ENCODE data around the gene CD244. TPM values are rescaled to one million over a fixed set of nuclear protein-coding genes. Genes with fewer than 3 reads are reported as not detected.

The CD244 gene
- polyA plus RNA-seq, 2 of the 4 experiments (the other 2 are of a cell fraction): 0.03 TPM; not detected in 1

GRCh38 chr1:160859166-160859565 is 3.5 kb downstream of the CD244 start:
- Histone ChIP-seq H3K27ac (no peak overlapping the region), H3K4me3 (no peak overlapping the region), H3K4me1 (no peaks in the 10 kb centered on the region), H3K4me2 (no peak overlapping the region), H3K9me3 (no peaks in the 10 kb centered on the region)
- no peak for TF ChIP-seq FOSB (CRISPR knock-in tag; IDR thresholded peaks at IDR 0.05)
- TF ChIP-seq CEBPB (IDR thresholded peaks at IDR 0.05): peak in 1 of 2 experiments; percentile 47; a peak in 1 of 4 replicates
- ChIA-PET POLR2A (no interaction called here), CTCF (interaction anchor here (0.6 kb wide), 2 partner anchors 10 to 135 kb away, joined by 3 read pairs; no protein-coding TSS in a partner anchor)
- FAIRE-seq: no peak
- ATAC-seq: no peak
- DNase-seq (ENCODE audit: low read depth in 1 of 2, low spot score in 1 of 2): no peak
- WGBS (ENCODE audit: missing lambda C conversion rate): 79% methylated on average over 5 of the region's 5 CpGs

GRCh38 chr1:160858507-160858906 is 4.2 kb downstream of the CD244 start:
- H3K4me3 ChIP-seq: no peak overlapping the region
- H3K27ac ChIP-seq: no peak overlapping the region
- ATAC-seq (no peak), FAIRE-seq (no peak), DNase-seq (ENCODE audit: low read depth in 1 of 2, low spot score in 1 of 2) (no peak)
- no peaks in the 10 kb centered on the region for H3K4me1 ChIP-seq
- H3K4me2 ChIP-seq: no peak overlapping the region
- no peak for TF ChIP-seq BHLHE40 (IDR thresholded peaks at IDR 0.05; ENCODE audit: low read depth, low read length)
- TF ChIP-seq RCOR1 (IDR thresholded peaks at IDR 0.05; ENCODE audit: low read depth, low read length): no peak
- TF ChIP-seq NPAS2 (CRISPR knock-in tag; IDR thresholded peaks at IDR 0.05; ENCODE audit: borderline replicate concordance): no peak
- TF ChIP-seq KDM1A (IDR thresholded peaks at IDR 0.05; ENCODE audit: low read depth): no peak
- TF ChIP-seq RAD21 (conservative IDR thresholded peaks at IDR 0.05 in 1 of 2, IDR thresholded peaks at IDR 0.05 in 1 of 2): no peak
- TF ChIP-seq HOXA7 (CRISPR knock-in tag; IDR thresholded peaks at IDR 0.05): no peak
- no peaks in the 10 kb centered on the region for H3K9me3 ChIP-seq
- ChIA-PET CTCF (interaction anchor here (0.6 to 1.3 kb wide), 3 partner anchors 9 to 135 kb away, joined by 3 read pairs; no protein-coding TSS in a partner anchor), POLR2A (no interaction called here)
- whole genome bisulfite sequencing (ENCODE audit: missing lambda C conversion rate): 46% methylated on average over 3 of the region's 3 CpGs

- WGBS (ENCODE audit: missing lambda C conversion rate): 50% methylated on average over 4 of the region's 4 CpGs
- no peak for FAIRE-seq
- ChIA-PET CTCF (interaction anchor here (1.3 kb wide), 1 partner anchor 12 kb away, joined by 3 read pairs; no protein-coding TSS in a partner anchor), POLR2A (no interaction called here)
- Histone ChIP-seq H3K27ac (no peak overlapping the region), H3K4me2 (no peak overlapping the region), H3K4me3 (no peak overlapping the region), H3K9me3 (no peaks in the 10 kb centered on the region; the same call in 2 of the 3 replicates), H3K4me1 (no peaks in the 10 kb centered on the region)
- no peak for ATAC-seq
- TF ChIP-seq ZSCAN20 (CRISPR knock-in tag; IDR thresholded peaks at IDR 0.05): no peak
- no peak for TF ChIP-seq CBX2 (IDR thresholded peaks at IDR 0.05; ENCODE audit: borderline replicate concordance, low read depth)
- TF ChIP-seq JUN (IDR thresholded peaks at IDR 0.05): no peak
- no peak for TF ChIP-seq TP53 (CRISPR knock-in tag; IDR thresholded peaks at IDR 0.05)
- TF ChIP-seq FOSL2 (IDR thresholded peaks at IDR 0.05): no peak
- TF ChIP-seq FOSL2 (CRISPR knock-in tag; IDR thresholded peaks at IDR 0.05): no peak
- no peak for TF ChIP-seq CEBPB (IDR thresholded peaks at IDR 0.05)
- DNase-seq (ENCODE audit: low read depth in 1 of 2, low spot score in 1 of 2): no peak
These were observed 4.6 kb downstream of the CD244 start for GRCh38 chr1:160858097-160858496.

DNA sequence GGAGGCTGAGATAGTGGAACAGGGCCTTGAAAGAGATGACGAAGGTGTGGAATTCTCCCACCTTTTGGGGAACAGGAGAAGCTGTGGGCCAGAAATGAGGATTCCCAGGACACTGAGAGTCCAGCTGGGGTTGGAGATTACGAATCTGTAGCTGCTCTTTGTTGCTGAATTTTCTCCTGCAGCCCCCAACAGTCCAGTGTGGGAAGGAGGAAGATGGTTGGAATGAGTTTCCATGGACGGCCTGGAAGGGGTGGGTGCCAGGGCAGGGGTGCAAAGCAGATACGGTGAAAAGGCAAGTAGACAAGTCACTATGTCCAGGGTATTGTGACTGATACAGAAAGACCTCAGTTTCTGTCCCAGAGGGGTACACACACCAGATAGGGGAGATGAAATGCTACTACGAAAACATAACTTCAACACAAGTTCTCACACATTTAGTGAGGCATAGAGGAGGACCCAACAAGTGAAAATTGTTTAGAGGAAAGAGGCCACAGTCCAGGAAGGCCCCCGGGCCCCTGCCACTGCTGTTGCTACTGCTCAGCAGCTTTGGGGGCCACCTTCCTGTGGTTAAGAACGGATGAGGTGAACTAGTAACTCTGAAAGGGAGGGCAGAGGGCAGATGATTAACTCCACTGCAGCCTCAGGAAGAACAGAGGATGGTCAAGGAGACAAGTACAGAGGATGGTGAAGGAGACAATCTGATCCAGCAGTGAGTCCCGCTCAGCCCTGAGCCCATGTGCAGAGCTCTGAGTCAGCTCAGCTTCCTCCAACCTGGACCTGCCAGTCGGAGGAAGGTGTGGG is 7.3 kb downstream of the CD244 start:
- 42% methylated on average over 9 of the region's 9 CpGs for WGBS (ENCODE audit: missing lambda C conversion rate)
- CTCF ChIA-PET: interaction anchor here (0.6 to 2.4 kb wide), 6 partner anchors 9 to 243 kb away, joined by 3 to 7 read pairs (median 3); partner anchors contain the start of gene KLHDC9
- 0 out of 6 replicates have a peak, but pooled peaks of 1 of the 2 experiments have one; percentile 23 for ATAC-seq

More for the DNA sequence above, 7.3 kb downstream of the CD244 start:
- DNase-seq (ENCODE audit: low read depth in 1 of 2, low spot score in 1 of 2) (no peak), FAIRE-seq (no peak)
- TF ChIP-seq ZSCAN20 (CRISPR knock-in tag; IDR thresholded peaks at IDR 0.05): no peak
- TF ChIP-seq PHF8 (IDR thresholded peaks at IDR 0.05; ENCODE audit: borderline replicate concordance, low read depth): no peak
- no peak for TF ChIP-seq FOXS1 (CRISPR knock-in tag; IDR thresholded peaks at IDR 0.05)
- no peak for TF ChIP-seq SMC3 (IDR thresholded peaks at IDR 0.05)
- no peak for TF ChIP-seq FOSL2 (IDR thresholded peaks at IDR 0.05)
- no peak for TF ChIP-seq FOSL2 (CRISPR knock-in tag; IDR thresholded peaks at IDR 0.05)
- no peak for TF ChIP-seq KDM5A (IDR thresholded peaks at IDR 0.05)
- no peak for TF ChIP-seq JUN (IDR thresholded peaks at IDR 0.05)
- TF ChIP-seq CHD2 (IDR thresholded peaks at IDR 0.05; ENCODE audit: low read length, partially characterized antibody): no peak
- no peak for TF ChIP-seq MAZ (IDR thresholded peaks at IDR 0.05; ENCODE audit: borderline replicate concordance, low read depth, low read length)
- TF ChIP-seq RAD21 (conservative IDR thresholded peaks at IDR 0.05 in 1 of 2, IDR thresholded peaks at IDR 0.05 in 1 of 2): no peak
- TF ChIP-seq HOXA7 (CRISPR knock-in tag; IDR thresholded peaks at IDR 0.05): no peak
- TF ChIP-seq RARB (CRISPR knock-in tag; IDR thresholded peaks at IDR 0.05): no peak
- no peak for TF ChIP-seq KDM1A (IDR thresholded peaks at IDR 0.05; ENCODE audit: low read depth)
- TF ChIP-seq CEBPB (IDR thresholded peaks at IDR 0.05): no peak
- no peak for TF ChIP-seq HOXB5 (CRISPR knock-in tag; IDR thresholded peaks at IDR 0.05)
- Histone ChIP-seq H3K4me3 (no peak overlapping the region), H3K27ac (no peak overlapping the region), H3K4me1 (no peaks in the 10 kb centered on the region), H3K4me2 (no peak overlapping the region), H3K9me3 (no peaks in the 10 kb centered on the region; the same call in 1 of the 3 replicates)
- POLR2A ChIA-PET: no interaction called here
